CD4-positive, alpha-beta T cell treated with Interleukin-2 at 100 ng/mL for 4 hours (primary cell): ENCODE results near the gene FBH1.
"Not testable (repeated sequence)": the region's sequence is repeated elsewhere in the genome, so short reads cannot be mapped to it uniquely, and the experiment has no call there.

Source experiments
- DNase-seq: peaks from one replicate; pipeline ENCODE4 v3.0.0-alpha.2; 2020; ENCODE audit warnings: low spot score

The FBH1 gene

GRCh38 chr10:5889624-5890451, at the start of gene FBH1, which contains the start of gene ANKRD16:
FBH1 (plus strand) TSS chr10:5890243; CDS start chr10:5890346, 103 bp downstream.
ANKRD16 (minus strand) TSS chr10:5889893; CDS start chr10:5889354, 539 bp downstream.
- DNase-seq: peak; percentile 98

- no peak for DNase-seq
Measured at GRCh38 chr10:5840314-5841307, 49.4 kb upstream of the FBH1 start.

GRCh38 chr10:5841965-5842364, 48.1 kb upstream of the FBH1 start:
- no peak for DNase-seq

GRCh38 chr10:5843686-5844344, 46.2 kb upstream of the FBH1 start:
- DNase-seq: no peak

GRCh38 chr10:5844345-5845055, 45.5 kb upstream of the FBH1 start:
- no peak for DNase-seq

- not testable (repeated sequence) for DNase-seq
Measured at GRCh38 chr10:5846667-5847066, 43.4 kb upstream of the FBH1 start.

GRCh38 chr10:5854131-5854475, 35.9 kb upstream of the FBH1 start:
- DNase-seq: no peak

GRCh38 chr10:5855979-5856700, 33.9 kb upstream of the FBH1 start:
- DNase-seq: no peak

- DNase-seq: no peak
Measured at GRCh38 chr10:5856701-5857004, 33.4 kb upstream of the FBH1 start.

GRCh38 chr10:5858811-5859210, 31.2 kb upstream of the FBH1 start:
- DNase-seq: no peak

- DNase-seq: no peak
Measured at GRCh38 chr10:5860066-5860465, 30.0 kb upstream of the FBH1 start.

GRCh38 chr10:5862360-5862961, 27.6 kb upstream of the FBH1 start:
- no peak for DNase-seq

GRCh38 chr10:5862981-5863685, 26.9 kb upstream of the FBH1 start:
- not testable (repeated sequence) for DNase-seq

- DNase-seq: not testable (repeated sequence)
Measured at GRCh38 chr10:5866451-5867081, 23.5 kb upstream of the FBH1 start.

GRCh38 chr10:5867091-5867615, 22.9 kb upstream of the FBH1 start:
- DNase-seq: not testable (repeated sequence)

GRCh38 chr10:5868383-5868782, 21.7 kb upstream of the FBH1 start:
- not testable (repeated sequence) for DNase-seq

GRCh38 chr10:5869156-5869555, 20.9 kb upstream of the FBH1 start:
- DNase-seq: no peak

- no peak for DNase-seq
Measured at GRCh38 chr10:5871596-5871995, 18.4 kb upstream of the FBH1 start.

GRCh38 chr10:5873515-5873995, 16.5 kb upstream of the FBH1 start:
- DNase-seq: peak; percentile 77
